NCI-H2227 (cell line): ENCODE results near the gene PTGDR2.

Source experiments
- DNase-seq: peaks from one replicate; lab custom pipeline; 2025; ENCODE audit not compliant: unreplicated experiment; lab: John Stamatoyannopoulos, UW

PTGDR2 gene

GRCh38 chr11:60813324-60813723, 42.4 kb downstream of the PTGDR2 start:
- DNase-seq: no peak

GRCh38 chr11:60810569-60810968, 45.2 kb downstream of the PTGDR2 start:
- no peak for DNase-seq

DNA sequence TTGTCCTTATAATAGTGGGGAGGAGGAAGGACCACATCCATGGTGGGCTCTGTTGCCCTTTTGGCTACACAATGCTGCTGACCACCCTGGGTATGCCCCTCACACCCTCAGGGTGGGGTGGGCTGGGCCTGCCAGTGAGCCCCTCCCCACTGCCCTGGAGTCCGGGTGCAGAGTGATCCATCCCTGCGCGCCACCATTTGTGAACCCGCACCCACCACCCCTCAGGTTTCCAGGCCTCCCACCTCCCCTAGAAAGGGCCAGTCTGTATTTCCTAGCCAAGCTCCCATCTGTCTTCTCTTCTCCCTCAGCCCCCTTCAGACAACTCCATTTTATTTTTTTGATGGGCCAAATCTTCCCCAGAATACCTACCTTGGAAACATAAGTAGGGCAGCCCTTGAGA, 45.6 kb downstream of the PTGDR2 start:
- no peak for DNase-seq

- DNase-seq: no peak
Observed at GRCh38 chr11:60809691-60810090, 46.1 kb downstream of the PTGDR2 start.

DNA sequence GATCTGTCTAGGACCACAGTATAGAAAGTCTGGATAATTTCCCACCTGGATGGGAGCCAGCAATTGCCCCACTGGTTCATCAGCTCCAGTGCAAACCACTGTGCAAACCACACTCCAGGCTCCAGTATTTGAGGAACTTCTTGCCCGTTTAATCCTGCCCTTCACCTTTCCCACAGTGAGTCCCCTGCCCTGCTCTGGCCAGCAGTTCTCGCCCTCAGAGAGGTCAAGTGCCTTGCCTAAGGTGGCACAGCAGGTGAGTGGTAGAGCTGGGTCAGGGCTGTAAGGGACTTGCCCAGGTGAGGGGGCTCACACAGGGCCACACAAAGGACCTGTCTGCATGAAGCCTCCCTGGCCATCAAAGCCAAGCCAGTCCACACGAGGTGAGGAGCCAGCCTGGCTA, 46.5 kb downstream of the PTGDR2 start:
- no peak for DNase-seq

DNA sequence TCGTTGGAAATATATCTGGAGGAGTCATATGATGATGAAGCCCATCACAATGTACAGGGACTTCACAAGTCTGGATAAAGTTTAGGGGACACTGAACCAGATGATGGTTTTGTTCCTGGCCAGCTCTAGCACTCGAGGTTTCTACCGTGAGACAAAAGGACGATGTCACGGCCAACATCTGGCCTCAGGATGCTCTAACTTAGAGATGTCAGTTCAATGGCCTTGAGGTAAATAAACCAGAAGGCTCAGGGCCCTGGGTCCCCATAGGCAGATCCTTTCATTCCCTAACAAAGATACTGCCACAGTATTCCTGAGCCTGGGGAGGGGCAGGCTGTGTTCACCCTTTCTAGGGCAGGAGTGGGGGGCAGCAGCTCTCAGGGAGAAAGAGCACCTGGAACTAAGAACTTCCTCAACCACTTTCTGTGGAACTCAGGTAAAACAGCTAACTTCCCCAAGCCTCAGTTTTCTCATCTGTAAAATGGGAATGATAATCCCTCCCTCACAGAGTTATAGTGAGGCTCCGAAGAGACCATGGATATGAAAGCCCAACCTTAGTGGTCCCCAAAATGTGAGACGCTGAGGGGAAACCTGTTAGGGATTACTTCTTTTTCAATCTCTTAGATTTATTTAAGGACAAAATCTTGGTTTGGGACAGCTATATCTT, 52.3 kb downstream of the PTGDR2 start:
- DNase-seq: no peak

DNA sequence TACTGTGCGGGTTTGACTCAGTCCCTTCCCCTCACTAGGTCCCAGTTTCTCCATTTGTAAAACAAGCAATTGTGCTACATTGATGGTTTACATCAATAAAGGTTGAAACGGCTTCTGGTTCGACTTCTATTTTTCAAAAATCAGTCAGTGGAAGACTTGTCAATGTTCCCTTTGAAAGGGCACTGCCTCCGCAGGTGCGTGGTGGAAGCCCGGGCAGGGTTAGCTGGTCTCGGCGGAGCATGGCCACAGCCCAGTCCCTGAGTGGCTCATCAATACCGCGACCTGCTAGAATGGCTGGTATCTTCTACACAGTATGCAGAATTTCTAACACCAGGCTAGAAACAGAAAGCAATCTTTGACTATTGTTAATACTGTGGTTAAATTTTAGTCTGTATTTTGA, 54.6 kb downstream of the PTGDR2 start:
- DNase-seq: no peak
